SW480 (cell line): ENCODE results near the gene SLC7A4.
"Not testable (repeated sequence)": the region's sequence is repeated elsewhere in the genome, so short reads cannot be mapped to it uniquely, and the experiment has no call there.

Experiments used
- DNase-seq: peaks from one replicate; pipeline ENCODE4 v3.0.0-alpha.2; 2016; ENCODE audit warnings: low spot score

Gene SLC7A4

DNA sequence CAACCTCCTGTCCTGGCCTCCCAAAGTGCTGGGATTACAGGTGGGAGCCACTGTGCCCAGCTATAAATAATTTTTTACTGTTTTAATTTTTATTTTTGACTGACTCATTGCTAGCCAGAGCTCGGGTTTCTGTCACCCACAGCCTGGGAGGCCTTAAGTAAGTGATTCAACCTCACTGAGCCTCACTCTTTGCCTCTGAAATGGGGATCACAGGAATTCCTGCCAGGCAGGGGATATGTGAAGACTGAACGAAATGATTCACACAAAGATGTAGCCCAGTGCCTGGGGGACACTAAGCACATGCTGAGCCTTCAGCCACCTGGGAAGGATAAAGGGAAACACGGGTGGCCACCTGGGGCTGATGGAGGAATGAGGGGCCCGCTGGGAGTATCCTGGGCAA is 9.6 kb upstream of the SLC7A4 start:
- no peak for DNase-seq

DNA sequence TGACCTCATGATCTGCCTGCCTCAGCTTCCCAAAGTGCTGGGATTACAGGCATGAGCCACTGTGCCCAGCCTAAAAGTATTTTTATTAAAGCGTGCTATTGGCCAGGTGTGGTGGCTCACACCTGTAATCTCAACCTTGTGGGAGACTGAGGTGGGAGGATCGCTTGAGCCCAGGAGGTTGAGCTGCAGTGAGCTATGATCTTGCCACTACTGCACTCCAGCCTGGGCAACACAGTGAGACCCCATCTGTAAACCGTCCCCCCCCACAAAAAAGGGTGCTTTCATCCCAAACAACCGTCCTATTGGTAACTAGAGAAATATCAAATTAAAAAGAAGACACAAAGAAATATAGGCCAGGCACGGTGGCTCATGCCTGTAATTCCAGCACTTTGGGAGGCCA is 6.8 kb upstream of the SLC7A4 start:
- not testable (repeated sequence) for DNase-seq

DNA sequence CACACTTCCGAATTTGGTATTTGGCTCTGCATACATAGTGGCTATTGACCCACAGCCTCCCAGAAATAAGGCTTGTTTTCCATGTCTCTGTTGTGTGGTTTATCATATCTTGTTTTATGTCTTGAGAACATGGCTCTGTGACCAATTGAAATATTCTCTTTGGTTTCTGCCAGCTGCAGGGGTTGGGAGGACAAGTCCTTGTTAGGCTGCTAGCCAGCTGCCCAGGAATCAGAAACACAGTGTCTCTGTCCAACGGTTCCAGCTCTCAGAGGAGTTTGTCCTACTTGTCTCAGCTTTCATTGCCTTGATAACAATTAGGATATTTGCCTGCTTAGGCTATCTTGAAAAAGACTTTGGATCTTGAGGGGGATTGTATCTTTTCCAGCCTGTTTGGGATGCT is 6.0 kb upstream of the SLC7A4 start:
- no peak for DNase-seq

DNA sequence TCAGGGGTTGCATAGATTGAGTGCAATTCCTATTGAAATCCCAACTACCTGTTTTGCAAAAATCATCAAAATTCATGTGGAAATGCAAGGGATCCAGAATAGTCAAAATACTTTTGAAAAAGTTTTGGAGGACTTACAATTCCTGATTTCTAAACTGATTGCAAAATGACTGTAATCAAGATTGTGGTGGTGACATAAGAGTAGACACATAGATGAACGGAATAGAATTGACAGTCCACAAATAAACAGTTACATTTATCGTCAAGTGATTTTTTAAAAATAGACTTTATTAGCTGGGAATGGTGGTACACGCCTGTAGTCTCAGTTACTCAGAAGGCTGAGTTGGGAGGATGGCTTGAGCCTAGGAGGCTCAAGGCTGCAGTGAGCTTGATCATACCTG is 2.6 kb upstream of the SLC7A4 start:
- no peak for DNase-seq

DNA sequence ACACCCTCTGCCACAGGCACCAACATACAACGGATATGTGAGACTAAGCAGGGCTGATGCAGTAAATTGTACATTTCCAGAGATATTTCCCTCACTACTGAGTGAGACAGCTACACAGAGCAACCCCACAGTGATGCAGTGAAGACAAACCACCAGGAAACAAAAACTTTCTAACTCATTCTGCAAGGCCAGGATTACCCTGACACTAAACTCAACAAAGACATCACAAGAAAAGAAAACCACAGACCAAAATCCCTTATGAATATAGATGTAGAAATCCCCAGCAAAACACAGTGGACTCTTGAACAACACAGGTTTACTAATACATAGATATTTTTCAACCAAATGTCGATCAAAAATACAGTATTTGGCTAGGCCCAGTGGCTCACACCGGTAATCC is 1.5 kb upstream of the SLC7A4 start:
- DNase-seq: no peak

DNA sequence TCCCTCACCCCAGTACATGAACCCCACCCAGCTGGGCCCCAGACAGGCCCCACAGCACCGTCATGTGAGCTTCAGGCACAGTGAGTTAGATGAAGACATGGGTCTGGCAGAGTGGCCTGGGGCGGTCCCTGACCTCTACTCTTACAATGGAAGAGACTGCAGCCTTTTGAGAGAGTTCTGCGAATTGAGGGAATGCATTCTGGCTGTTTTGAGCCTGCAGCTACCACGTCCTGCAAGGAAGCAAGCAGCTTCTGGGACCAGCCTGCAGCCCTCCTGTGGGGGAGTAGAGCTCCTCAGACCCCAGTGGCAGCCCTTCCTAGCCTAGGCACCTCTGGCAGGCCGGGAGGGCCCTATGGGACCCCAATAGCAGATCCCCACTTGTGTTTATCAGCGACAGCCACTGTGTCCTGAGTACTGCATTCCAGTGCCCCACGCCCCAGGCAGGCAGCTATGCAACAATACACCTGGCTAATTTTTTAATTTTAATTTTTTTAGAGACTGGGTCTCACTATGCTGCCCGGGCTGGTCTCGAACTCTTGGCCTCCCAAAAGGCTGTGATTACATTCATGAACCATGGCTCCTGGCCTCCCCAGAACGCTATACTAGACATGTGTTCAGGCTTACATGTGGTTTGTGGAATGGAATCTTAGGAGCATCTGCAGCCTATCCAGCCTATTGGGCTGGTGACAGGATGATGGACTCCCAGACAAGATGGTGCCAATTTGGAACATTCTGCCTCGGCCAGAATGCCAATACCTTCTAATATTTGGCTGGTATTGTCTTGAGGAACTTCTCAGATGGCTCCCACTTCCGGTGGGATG is 717 bp upstream of the SLC7A4 start:
- DNase-seq: no peak

DNA sequence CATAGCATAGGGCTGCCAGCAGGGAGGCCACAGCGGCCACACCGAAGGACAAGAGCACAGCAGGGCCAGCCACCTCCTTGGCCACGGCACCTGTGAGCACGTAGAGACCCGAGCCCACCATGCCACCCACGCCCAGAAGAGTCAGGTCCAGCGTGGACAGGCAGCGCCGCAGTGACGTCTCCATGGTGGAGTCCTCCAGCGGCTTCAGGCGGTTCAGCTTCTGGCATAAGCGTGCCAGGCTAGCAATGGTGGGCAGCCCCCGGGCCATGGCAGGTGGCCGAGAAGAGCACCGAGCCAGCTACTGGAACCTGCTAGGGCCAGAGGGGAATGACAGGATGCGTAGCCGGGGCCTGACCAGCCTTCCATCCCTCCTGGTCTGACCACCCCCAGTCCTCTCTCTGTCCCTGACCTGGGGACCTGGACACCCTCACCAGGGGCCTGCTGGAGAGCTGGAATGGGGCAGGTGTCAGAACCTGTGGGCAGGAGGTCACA is 770 bp downstream of the SLC7A4 start:
- no peak for DNase-seq

DNA sequence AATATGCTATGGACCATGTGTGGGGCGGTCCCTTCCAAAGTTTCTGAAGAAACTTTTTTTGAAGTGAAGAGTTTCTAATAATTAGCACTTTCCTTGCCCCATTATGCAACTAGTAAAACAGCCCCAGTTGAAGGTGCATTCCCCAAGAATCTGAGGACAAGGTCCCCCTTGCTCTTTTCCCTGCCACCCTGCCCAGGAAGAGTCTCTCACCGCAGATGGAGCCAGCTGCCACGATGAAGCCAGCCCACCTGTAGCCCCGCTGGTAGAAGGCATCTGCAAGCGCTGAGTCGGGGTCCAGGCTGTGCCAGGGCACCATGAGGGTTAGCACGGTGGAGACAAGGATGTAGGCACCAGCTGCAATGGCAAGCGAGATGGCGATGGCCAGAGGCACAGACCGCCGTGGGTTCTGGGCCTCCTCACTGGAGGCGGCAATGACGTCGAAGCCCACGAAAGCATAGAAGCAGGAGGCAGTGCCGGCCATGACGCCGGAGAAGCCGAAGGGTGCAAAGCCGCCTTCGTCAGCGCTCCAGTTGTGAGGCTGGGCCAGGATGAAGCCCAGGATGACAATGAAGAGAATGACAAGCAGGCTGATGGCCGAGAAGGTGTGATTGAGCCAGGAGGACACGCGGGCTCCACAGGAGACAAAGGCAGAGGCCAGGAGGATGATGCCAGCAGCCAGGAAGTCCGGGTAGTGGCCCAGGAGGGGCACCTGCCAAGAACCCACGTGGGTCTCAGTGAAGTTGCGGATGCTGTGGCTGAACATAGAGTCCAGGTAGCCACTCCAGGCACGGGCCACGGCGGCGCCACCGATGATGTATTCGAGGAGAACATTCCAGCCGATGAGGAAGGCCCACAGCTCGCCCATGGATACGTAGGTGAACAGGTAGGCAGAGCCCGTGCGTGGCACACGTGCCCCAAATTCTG is 1.5 kb downstream of the SLC7A4 start:
- DNase-seq: no peak

DNA sequence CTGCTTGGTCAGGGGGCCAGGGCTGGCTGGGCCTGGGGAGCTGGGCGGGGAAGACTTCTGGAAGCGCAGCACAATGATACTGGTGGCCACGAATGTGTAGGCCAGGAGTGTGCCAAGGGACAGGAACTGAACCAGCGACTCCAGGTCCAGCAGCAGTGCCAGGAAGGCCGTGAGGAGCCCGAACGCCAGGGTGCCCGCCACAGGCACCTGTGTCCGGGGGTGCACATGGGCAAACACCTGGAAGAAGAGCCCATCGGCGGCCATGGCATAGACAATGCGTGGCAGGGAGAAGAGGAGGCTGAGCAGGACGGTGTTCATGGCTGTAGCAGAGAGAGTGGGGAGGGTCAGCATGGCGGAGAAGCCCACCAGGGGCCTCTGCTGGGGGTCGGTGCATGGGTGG is 2.3 kb downstream of the SLC7A4 start:
- DNase-seq: no peak

DNA sequence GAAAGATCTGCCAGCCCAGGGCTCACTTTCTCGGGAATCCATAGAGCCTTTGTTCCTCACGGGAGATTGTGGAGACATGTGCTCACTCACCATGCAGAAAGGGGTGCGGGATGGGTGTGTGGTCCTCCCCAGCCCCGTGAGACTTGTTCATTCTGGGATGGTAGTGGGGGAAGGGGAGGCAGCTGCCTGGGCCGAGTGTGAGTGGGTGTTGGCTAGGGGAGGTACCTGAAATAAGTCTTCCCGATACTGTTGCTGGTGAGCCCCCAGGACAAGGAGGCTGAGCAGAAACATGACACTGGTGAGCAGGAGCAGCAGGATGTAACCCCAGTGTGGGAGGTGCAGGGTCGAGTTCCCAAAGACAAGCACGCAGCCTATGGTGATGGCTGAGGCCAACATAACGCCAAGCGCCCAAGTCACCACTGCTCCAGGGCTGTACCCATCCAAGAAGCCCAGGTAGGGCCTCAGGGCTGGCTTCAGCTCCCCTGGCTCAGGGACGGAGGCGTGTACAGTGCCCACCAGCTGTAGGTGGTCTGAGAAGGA is 2.8 kb downstream of the SLC7A4 start:
- no peak for DNase-seq

DNA sequence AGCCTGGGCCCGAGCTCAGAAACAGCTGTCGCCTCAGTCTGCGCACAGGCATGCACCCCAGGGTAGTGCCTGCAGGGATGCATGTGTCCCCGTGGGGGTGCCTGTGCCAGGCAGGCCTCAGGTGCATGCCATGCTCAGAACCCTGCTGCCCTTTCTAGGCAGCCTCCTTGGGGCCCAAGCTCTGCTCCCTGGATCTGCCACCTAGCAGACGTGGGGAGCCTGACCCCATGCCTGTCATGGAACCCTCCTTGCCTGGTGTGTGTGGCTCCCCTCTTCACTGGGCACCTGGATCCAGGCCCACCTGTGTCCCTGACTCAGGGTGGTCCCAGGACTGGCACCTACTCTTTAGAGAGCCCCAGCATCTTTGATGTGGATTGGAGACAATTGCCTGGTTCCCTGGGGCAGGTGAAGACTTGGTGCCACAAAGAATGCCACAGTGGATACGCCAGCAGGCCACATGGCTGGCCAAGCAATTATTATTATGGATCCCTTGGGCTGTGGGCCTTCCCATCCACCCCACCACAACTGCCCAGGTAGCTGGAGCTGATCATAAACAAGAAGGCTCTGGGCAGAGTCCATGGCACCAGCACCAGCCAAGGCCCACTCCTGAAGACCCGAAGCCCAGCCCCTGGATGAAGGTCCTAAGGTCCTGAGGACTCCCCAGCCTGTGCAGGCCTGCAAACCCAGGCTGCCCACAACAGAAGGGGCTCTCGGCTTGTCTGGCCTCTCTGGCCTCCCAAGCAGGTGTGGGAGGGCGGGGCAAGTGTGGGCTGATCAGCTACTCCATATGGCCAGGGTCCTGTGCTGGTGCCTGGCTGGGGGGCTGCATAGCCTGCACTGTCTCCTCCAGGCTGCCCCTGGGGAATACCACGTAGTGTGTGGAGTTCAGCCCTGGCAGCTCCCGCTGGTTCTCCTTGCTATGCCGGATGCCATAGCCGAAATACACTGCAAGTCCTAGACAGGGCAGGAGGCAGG is 3.8 kb downstream of the SLC7A4 start:
- DNase-seq: no peak

DNA sequence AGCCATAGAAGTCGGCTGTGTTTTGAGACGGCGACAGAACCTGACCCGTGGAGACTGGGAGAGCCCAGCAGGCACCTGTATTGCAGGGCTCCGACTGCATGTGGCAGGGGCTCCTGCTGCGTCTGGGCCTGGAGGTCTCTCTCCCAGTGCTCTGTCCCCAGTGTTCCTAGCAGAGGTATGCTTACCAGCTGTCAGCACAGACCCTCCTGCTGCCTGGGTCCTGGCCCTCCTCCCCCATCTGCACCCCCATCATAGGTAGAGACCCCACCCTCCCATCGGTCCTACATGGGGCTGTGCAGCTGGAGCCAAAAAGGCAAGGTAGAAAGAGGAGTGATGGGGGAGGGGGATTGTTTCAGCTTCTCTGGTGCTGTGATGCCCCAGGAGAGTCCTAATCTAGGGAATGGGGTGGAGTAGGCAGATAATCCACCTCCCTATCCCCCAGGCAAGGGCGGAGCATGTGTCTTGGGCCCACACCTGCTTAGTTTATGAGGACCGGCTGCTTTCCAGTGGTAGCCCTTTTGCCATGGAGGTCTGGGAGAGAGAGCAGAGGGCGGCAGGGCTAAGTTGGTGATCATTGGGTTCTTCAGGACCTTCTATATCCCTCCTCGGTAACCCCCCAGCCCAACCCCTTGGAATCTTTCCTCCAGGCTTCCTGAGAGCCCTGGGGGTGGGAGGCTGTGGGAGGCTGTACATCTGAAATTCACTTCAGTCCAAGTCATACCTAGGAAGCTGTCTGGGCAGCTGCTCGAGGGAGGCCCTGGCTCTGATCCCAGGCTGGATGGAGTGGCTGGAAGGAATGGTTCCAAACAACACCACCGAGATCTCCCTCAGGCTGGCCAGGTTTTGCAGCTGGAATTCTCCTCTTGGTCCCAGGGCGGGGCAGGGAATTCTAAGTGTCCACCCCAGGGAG is 5.3 kb downstream of the SLC7A4 start:
- no peak for DNase-seq

DNA sequence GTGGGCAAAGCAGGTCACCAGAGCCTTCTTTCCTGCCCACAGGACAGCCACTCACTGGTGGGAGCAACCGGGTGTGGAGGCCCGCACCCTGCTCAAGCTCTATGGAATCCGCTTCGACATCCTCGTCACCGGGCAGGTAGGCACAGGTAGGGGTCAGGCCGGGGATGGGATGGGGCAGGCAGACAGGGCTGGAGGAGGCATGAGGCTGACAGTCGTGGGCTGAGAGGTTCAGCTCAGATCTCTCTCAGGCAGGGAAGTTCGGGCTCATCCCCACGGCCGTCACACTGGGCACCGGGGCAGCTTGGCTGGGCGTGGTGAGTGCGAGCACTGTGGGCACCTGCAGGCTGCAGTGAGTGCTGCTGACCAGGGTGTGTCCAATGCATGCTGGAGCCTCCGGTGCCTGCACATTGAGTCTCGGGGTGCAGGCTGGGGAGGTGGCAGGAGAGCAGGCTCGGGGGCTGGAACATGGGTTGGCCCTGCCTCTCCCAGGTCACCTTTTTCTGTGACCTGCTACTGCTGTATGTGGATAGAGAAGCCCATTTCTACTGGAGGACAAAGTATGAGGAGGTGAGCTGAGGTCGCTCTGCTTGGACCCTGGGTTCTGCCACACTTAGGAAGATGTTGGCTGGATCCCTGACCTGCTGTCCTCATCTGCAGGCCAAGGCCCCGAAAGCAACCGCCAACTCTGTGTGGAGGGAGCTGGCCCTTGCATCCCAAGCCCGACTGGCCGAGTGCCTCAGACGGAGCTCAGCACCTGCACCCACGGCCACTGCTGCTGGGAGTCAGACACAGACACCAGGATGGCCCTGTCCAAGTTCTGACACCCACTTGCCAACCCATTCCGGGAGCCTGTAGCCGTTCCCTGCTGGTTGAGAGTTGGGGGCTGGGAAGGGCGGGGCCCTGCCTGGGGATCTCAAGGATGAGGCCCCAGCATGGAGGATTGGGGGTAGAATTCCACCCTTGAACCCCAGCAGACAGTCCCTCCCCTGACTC is 6.3 kb downstream of the SLC7A4 start:
- DNase-seq: no peak

DNA sequence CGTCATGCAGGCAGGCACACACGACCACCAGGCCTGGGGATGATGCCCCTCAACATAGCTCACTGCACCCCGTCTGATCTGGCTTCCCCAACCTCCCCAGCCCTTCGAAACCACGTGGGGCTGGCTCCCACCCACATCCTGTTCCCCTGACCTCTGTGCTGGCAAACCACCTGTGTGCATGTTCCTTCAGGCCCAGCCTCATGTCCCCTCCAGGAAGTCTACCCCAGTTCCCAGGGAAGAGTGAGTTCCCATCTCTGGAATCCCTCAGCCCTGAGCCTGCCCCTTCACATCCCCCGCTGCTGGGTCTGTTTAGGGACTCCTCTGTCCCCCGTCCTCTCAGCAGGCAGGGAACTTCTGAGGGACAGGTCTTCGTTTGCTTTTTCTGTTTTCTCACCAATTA is 7.1 kb downstream of the SLC7A4 start:
- no peak for DNase-seq

DNA sequence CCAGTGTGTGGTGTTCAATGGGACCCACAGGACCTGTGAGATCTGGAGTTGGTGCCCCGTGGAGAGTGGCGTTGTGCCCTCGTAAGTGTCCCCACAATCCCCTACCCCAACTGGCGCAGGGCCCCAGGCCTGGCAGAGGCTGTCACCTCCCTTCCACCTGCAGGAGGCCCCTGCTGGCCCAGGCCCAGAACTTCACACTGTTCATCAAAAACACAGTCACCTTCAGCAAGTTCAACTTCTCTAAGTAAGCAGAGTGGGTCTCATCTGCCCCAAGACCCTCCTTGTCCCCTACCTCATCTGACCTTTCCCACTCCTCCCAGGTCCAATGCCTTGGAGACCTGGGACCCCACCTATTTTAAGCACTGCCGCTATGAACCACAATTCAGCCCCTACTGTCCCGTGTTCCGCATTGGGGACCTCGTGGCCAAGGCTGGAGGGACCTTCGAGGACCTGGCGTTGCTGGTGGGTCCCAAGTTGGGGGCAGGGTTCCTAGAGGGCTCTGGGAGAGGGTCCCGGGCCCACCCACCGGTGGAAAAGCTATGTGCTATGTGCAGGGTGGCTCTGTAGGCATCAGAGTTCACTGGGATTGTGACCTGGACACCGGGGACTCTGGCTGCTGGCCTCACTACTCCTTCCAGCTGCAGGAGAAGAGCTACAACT is 9.3 kb downstream of the SLC7A4 start:
- no peak for DNase-seq

DNA sequence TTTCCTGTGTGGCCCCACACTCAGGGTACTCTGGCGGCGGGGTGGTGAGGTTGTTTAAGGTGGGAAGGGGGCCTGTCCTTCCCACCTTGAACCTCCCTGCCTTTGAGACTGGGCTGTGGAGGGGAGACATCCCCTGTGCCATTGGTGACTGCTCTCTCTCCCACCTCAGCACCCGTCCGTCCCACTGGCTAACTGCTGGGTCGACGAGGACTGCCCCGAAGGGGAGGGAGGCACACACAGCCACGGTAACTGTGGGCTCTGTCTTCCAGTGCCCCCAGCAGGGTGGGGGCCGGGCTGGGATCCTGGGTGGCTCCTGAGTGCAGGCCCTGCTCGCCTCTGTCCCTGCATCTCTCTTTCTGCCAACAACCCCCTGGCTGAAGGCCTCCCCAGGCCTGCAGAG is 9.9 kb downstream of the SLC7A4 start:
- no peak for DNase-seq

DNA sequence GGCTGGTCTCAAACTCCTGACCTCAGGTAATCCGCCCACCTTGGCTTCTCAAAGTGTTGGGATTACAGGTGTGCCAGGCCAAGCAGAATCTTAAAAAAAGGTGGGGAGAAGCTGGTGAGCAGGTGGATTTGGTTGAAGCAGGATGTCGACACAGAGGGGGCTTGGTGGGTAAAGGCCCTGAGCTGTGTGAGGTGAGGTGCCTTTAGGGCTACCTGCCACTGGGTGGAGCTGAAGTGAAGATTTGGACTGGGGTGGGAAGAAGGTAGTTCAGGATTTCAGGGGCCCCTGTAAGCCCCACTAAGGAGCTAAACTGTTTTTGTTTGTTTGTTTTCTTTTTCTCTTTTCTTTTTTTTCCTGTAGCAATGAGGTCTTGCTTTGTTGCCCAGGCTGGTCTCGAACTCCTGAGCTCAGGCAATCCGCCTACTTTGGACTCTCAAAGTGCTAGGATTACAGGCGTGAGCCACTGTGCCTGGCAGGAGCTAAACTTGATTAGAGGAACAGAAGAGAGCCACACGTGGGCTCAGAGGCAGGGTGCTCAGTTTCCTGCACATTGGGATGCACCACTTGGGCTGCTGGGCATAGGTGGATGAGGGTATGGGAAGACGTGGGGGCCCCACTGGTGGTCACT is 11.4 kb downstream of the SLC7A4 start:
- no peak for DNase-seq

DNA sequence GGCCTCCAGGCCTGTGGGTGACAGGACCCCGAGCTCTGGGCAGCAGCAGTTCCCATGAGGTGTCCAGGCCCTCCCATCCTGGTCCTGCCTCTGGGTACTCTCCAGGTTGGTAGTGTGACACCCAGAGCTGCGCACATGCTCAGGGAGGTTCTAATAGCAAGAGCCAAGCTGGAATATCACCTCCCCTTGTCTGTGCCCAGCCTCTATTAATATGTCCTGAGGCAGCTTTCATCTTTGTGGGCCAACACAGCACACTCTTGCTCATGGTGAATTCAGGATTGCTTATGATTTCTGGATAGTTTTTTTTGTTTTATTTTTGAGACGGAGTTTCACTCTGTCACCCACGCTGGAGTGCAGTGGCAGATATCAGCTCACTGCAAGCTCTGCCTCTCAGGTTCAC is 14.0 kb downstream of the SLC7A4 start:
- DNase-seq: no peak
